Activated naive CD4-positive, alpha-beta T cell treated with anti-CD3 and anti-CD28 coated beads for 36 hours (primary cell): ENCODE measurements around the gene TMEM115. TPM values are rescaled to one million over a fixed set of nuclear protein-coding genes. Genes with fewer than 3 reads are reported as not detected.
"Not testable (repeated sequence)": the region's sequence is repeated elsewhere in the genome, so short reads cannot be mapped to it uniquely, and the experiment has no call there.

ENCODE experiments used
- CTCF ChIA-PET: fragments of 350-600 bp; sonication (Branson Sonifier 250); formaldehyde crosslinking; loops from one replicate; lab custom pipeline; 2021; ENCODE audit warnings: antibody characterized with exemption; lab: Charles Lee
- DNase-seq: peaks from one replicate; pipeline ENCODE4 v3.0.0-alpha.2; 2020
- H3K27ac Mint-ChIP-seq: one replicate; pipeline ENCODE4 v1.8.0; 2021; ENCODE audit warnings: mild to moderate bottlenecking, mixed read lengths
- H3K27me3 Mint-ChIP-seq: one replicate; pipeline ENCODE4 v1.8.0; 2021; ENCODE audit warnings: low read depth, mixed read lengths
- H3K36me3 Mint-ChIP-seq: one replicate; pipeline ENCODE4 v1.8.0; 2021; ENCODE audit warnings: low read depth, mixed read lengths
- H3K4me1 Mint-ChIP-seq: one replicate; pipeline ENCODE4 v1.8.0; 2021; ENCODE audit warnings: low read depth, mixed read lengths
- H3K4me3 Mint-ChIP-seq: one replicate; pipeline ENCODE4 v1.8.0; 2021; ENCODE audit warnings: mild to moderate bottlenecking, moderate library complexity, mixed read lengths
- H3K9me3 Mint-ChIP-seq: one replicate; pipeline ENCODE4 v1.8.0; 2021; ENCODE audit warnings: mixed read lengths
- intact Hi-C: fragments of 100-400 bp; cut with micrococcal nuclease; formaldehyde crosslinking; loops from one replicate; pipeline ENCODE4 v1.15.1; 2023
- total RNA-seq, 2 experiments: library from RNA; stranded (reverse); gene quantifications; one replicate each; pipeline ENCODE4 v1.2.3, GENCODE V29; 2021

TMEM115 gene
- total RNA-seq, 2 experiments from 2014 or later = 10.6 to 11.1 TPM

- DNase-seq = no peak
- H3K27me3 Mint-ChIP-seq = no peaks in the 10 kb centered on the region
- H3K36me3 Mint-ChIP-seq = no peaks in the 10 kb centered on the region
- H3K9me3 Mint-ChIP-seq = no peaks in the 10 kb centered on the region
- intact Hi-C loops = no loop called here
- H3K4me3 Mint-ChIP-seq = no peak overlapping the region
- CTCF ChIA-PET = no interaction called here
- peaks cover 33% of the 10 kb centered on the region for H3K4me1 Mint-ChIP-seq
- no peak overlapping the region for H3K27ac Mint-ChIP-seq
These were observed 40.7 kb downstream of the TMEM115 start for GRCh38 chr3:50318615-50319014.

GRCh38 chr3:50318163-50318562, 41.2 kb downstream of the TMEM115 start:
- peaks cover 32% of the 10 kb centered on the region for H3K4me1 Mint-ChIP-seq
- CTCF ChIA-PET = no interaction called here
- H3K4me3 Mint-ChIP-seq = no peak overlapping the region
- intact Hi-C loops = no loop called here
- no peak overlapping the region for H3K27ac Mint-ChIP-seq
- H3K9me3 Mint-ChIP-seq = no peaks in the 10 kb centered on the region
- no peaks in the 10 kb centered on the region for H3K36me3 Mint-ChIP-seq
- no peaks in the 10 kb centered on the region for H3K27me3 Mint-ChIP-seq
- DNase-seq = no peak

GRCh38 chr3:50317300-50317699, 42.0 kb downstream of the TMEM115 start:
- Mint-ChIP-seq H3K27me3 (no peaks in the 10 kb centered on the region), H3K9me3 (no peaks in the 10 kb centered on the region), H3K36me3 (no peaks in the 10 kb centered on the region), H3K4me1 (peaks cover 31% of the 10 kb centered on the region), H3K27ac (no peak overlapping the region), H3K4me3 (no peak overlapping the region)
- CTCF ChIA-PET = interaction anchor here (0.5 kb wide), 1 partner anchor 30 kb away, joined by 3 read pairs; no protein-coding TSS in a partner anchor
- intact Hi-C loops = no loop called here
- no peak for DNase-seq

- no peak overlapping the region for H3K27ac Mint-ChIP-seq
- CTCF ChIA-PET = no interaction called here
- peaks cover 31% of the 10 kb centered on the region for H3K4me1 Mint-ChIP-seq
- no peaks in the 10 kb centered on the region for H3K9me3 Mint-ChIP-seq
- H3K36me3 Mint-ChIP-seq = no peaks in the 10 kb centered on the region
- no peaks in the 10 kb centered on the region for H3K27me3 Mint-ChIP-seq
- no peak overlapping the region for H3K4me3 Mint-ChIP-seq
- DNase-seq = no peak
- intact Hi-C loops = no loop called here
These were observed 42.6 kb downstream of the TMEM115 start for GRCh38 chr3:50316657-50317242.

- Mint-ChIP-seq H3K4me1 (peaks cover 22% of the 10 kb centered on the region), H3K36me3 (peaks cover 2% of the 10 kb centered on the region)
- CTCF ChIA-PET = interaction anchor here (0.6 to 2.5 kb wide), 4 partner anchors 9 to 32 kb away, joined by 3 to 12 read pairs (median 3); no protein-coding TSS in a partner anchor
These were observed 44.5 kb downstream of the TMEM115 start for GRCh38 chr3:50314816-50315215.

GRCh38 chr3:50314342-50314741, 45.0 kb downstream of the TMEM115 start:
- peaks cover 19% of the 10 kb centered on the region for H3K4me1 Mint-ChIP-seq
- peaks cover 5% of the 10 kb centered on the region for H3K36me3 Mint-ChIP-seq
- CTCF ChIA-PET = interaction anchor here (0.9 to 2.5 kb wide), 2 partner anchors 10 to 33 kb away, joined by 3 to 12 read pairs; no protein-coding TSS in a partner anchor
- intact Hi-C loops = no loop called here
- H3K9me3 Mint-ChIP-seq = no peaks in the 10 kb centered on the region
- no peak overlapping the region for H3K4me3 Mint-ChIP-seq
- no peak for DNase-seq
- no peak overlapping the region for H3K27ac Mint-ChIP-seq
- H3K27me3 Mint-ChIP-seq = no peaks in the 10 kb centered on the region

More at GRCh38 chr3:50314816-50315215, 44.5 kb downstream of the TMEM115 start:
- DNase-seq = no peak
- no peaks in the 10 kb centered on the region for H3K9me3 Mint-ChIP-seq
- no peak overlapping the region for H3K4me3 Mint-ChIP-seq
- no peak overlapping the region for H3K27ac Mint-ChIP-seq
- intact Hi-C loops = no loop called here
- H3K27me3 Mint-ChIP-seq = no peaks in the 10 kb centered on the region

- DNase-seq, H3K36me3 Mint-ChIP-seq, H3K27ac Mint-ChIP-seq, H3K9me3 Mint-ChIP-seq, H3K4me1 Mint-ChIP-seq, H3K4me3 Mint-ChIP-seq, H3K27me3 Mint-ChIP-seq, CTCF ChIA-PET, intact Hi-C loops: not testable (repeated sequence)
These were observed 47.3 kb downstream of the TMEM115 start for GRCh38 chr3:50312041-50312440.

Other genes with a start within 250 kb of the TMEM115 start
- gene SEMA3F, start 204.2 kb downstream of the TMEM115 start, total RNA-seq = not detected
- not detected for gene GNAT1, start 167.9 kb downstream of the TMEM115 start, total RNA-seq
- gene SLC38A3, start 154.2 kb downstream of the TMEM115 start, total RNA-seq = not detected
- 100 to 1,000 TPM; 272 to 276 TPM for gene GNAI2, start 123.3 kb downstream of the TMEM115 start, total RNA-seq
- under 1 TPM; 0.33 to 0.37 TPM for gene SEMA3B, start 90.4 kb downstream of the TMEM115 start, total RNA-seq
- not detected for gene LSMEM2, start 80.4 kb downstream of the TMEM115 start, total RNA-seq
- 100 to 1,000 TPM; 117 to 125 TPM for gene IFRD2, start 67.1 kb downstream of the TMEM115 start, total RNA-seq
- gene HYAL3, start 60.1 kb downstream of the TMEM115 start, total RNA-seq = under 1 TPM; 0.74 to 0.88 TPM
- 10 to 100 TPM in 1 of 2 experiments, 1 to 10 TPM in 1; 7.9 to 10.5 TPM for gene NAA80, start 60.1 kb downstream of the TMEM115 start, total RNA-seq
- gene HYAL1, start 55.9 kb downstream of the TMEM115 start, total RNA-seq = not detected
- gene HYAL2, start 36.8 kb downstream of the TMEM115 start, total RNA-seq = 1 to 10 TPM; 1.5 to 2.1 TPM
- gene TUSC2, start 31.3 kb downstream of the TMEM115 start, total RNA-seq = 10 to 100 TPM; 14.1 to 14.4 TPM
- gene RASSF1, start 18.7 kb downstream of the TMEM115 start, total RNA-seq = 10 to 100 TPM; 37.5 to 38.5 TPM
- gene ZMYND10, start 13.8 kb downstream of the TMEM115 start, total RNA-seq = under 1 TPM; 0.54 to 0.57 TPM
- 10 to 100 TPM; 27.7 to 31.3 TPM for gene NPRL2, start 8.7 kb downstream of the TMEM115 start, total RNA-seq
- 10 to 100 TPM; 11.0 to 11.3 TPM for gene CYB561D2, start 8.7 kb downstream of the TMEM115 start, total RNA-seq
- under 1 TPM; 0.89 to 0.95 TPM for gene CACNA2D2, start 144.1 kb upstream of the TMEM115 start, total RNA-seq
- gene C3orf18, start 208.2 kb upstream of the TMEM115 start, total RNA-seq = 1 to 10 TPM; 3.1 to 3.8 TPM
- gene HEMK1, start 210.0 kb upstream of the TMEM115 start, total RNA-seq = 10 to 100 TPM; 27.0 to 30.4 TPM